MCF 10A (cell line): ENCODE results near the gene CTTNBP2. TPM values are rescaled to one million over a fixed set of nuclear protein-coding genes. Genes with fewer than 3 reads are reported as not detected.

Experiments used
- BruUV-seq: library from RNA; stranded (reverse); fragments of 400-500 nt; replicated peaks from 2 replicates; lab custom pipeline; 2021; lab: Mats Ljungman, UMichigan
- CTCF ChIA-PET: fragments of 300-600 bp; sonication (Branson Sonifier 250); formaldehyde crosslinking; extraction: SDS; loops from one replicate; lab custom pipeline; 2021; ENCODE audit warnings: antibody characterized with exemption, inconsistent platforms; lab: Yijun Ruan, JAX
- POLR2A ChIA-PET: fragments of 300-600, 350-650 bp; sonication (Branson Sonifier 250); formaldehyde crosslinking; extraction: SDS; loops from one replicate; lab custom pipeline; 2020; ENCODE audit warnings: antibody characterized with exemption, inconsistent platforms; lab: Yijun Ruan, JAX
- DNase-seq: peaks from one replicate; pipeline ENCODE4 v3.0.0-alpha.2; 2018; ENCODE audit not compliant: unreplicated experiment
- H3K27ac Mint-ChIP-seq: one replicate; pipeline ENCODE4 v1.8.0; 2022; ENCODE audit warnings: mild to moderate bottlenecking, low read depth, mixed read lengths; ENCODE audit not compliant: unreplicated experiment
- H3K27me3 Mint-ChIP-seq: one replicate; pipeline ENCODE4 v1.8.0; 2022; ENCODE audit warnings: mixed read lengths; ENCODE audit not compliant: insufficient read depth, unreplicated experiment
- H3K36me3 Mint-ChIP-seq: one replicate; pipeline ENCODE4 v1.8.0; 2022; ENCODE audit warnings: mild to moderate bottlenecking, moderate library complexity, mixed read lengths; ENCODE audit not compliant: insufficient read depth, unreplicated experiment
- H3K4me1 Mint-ChIP-seq: one replicate; pipeline ENCODE4 v1.8.0; 2022; ENCODE audit warnings: mixed read lengths; ENCODE audit not compliant: insufficient read depth, unreplicated experiment
- H3K4me3 Mint-ChIP-seq: one replicate; pipeline ENCODE4 v1.8.0; 2022; ENCODE audit warnings: mild to moderate bottlenecking, moderate library complexity, mixed read lengths; ENCODE audit not compliant: unreplicated experiment
- H3K9me3 Mint-ChIP-seq: one replicate; pipeline ENCODE4 v1.8.0; 2022; ENCODE audit warnings: mixed read lengths; ENCODE audit not compliant: unreplicated experiment
- CTCF ChIP-seq: fragments of 200-600 bp; IDR thresholded peaks from one replicate; pipeline ENCODE4 v1.8.0; 2022; ENCODE audit warnings: antibody characterized with exemption, mild to moderate bottlenecking; ENCODE audit not compliant: unreplicated experiment
- intact Hi-C: fragments of 100-400 bp; cut with micrococcal nuclease; formaldehyde crosslinking; loops from 2 replicates; pipeline ENCODE4 v1.14.1; 2022
- total RNA-seq: library from RNA; stranded (reverse); gene quantifications from 2 replicates; pipeline ENCODE4 v1.2.3, GENCODE V29; 2022

Gene CTTNBP2
- total RNA-seq, 1 experiment from 2014 or later: 0.98 TPM

GRCh38 chr7:117664047-117664446 lies 209.2 kb downstream of the CTTNBP2 start:
- Mint-ChIP-seq H3K36me3 (no peaks in the 10 kb centered on the region), H3K4me1 (no peaks in the 10 kb centered on the region), H3K27me3 (peaks cover 43% of the 10 kb centered on the region), H3K4me3 (no peak overlapping the region), H3K27ac (no peak overlapping the region), H3K9me3 (no peaks in the 10 kb centered on the region)
- POLR2A ChIA-PET: no interaction called here
- BruUV-seq: no TSS peak
- intact Hi-C loops: no loop called here
- no peak for DNase-seq
- no peak for TF ChIP-seq CTCF
- CTCF ChIA-PET: interaction anchor here (0.9 kb wide), 1 partner anchor 487 kb away, joined by 3 read pairs; no protein-coding TSS in a partner anchor

- intact Hi-C loops: no loop called here
- no peaks in the 10 kb centered on the region for H3K36me3 Mint-ChIP-seq
- H3K4me1 Mint-ChIP-seq: no peaks in the 10 kb centered on the region
- ChIA-PET CTCF (interaction anchor here (1.3 kb wide), 1 partner anchor 12 kb away, joined by 7 read pairs; no protein-coding TSS in a partner anchor), POLR2A (no interaction called here)
- H3K27ac Mint-ChIP-seq: no peak overlapping the region
- peaks cover 16% of the 10 kb centered on the region for H3K27me3 Mint-ChIP-seq
- TF ChIP-seq CTCF: no peak
- DNase-seq: no peak
- no peak overlapping the region for H3K4me3 Mint-ChIP-seq
- no peaks in the 10 kb centered on the region for H3K9me3 Mint-ChIP-seq
- no TSS peak for BruUV-seq
Observed at GRCh38 chr7:117661328-117661727, 211.9 kb downstream of the CTTNBP2 start.
